Measurements from ENCODE around the gene NKX1-2.

DNA sequence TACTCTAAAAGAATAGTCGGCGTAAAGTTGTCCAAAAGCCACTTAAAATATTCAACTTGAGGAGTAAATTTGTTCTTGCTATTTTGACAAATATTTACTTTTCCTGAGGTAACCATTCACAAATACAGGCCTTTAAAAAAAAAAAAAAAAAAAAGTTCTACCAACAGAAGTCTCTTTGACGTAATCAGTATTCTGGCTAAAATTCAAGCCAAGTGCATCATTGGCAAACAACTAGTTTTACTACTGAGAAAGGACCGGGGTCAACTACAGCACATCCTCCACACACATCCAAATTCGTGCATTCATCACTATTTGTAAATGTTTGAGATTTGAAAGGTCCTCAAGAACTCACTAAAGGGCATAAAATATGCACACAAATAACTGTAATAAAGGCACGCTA, 33.1 kb downstream of the NKX1-2 start:
- TF ChIP-seq, protein P1, sequence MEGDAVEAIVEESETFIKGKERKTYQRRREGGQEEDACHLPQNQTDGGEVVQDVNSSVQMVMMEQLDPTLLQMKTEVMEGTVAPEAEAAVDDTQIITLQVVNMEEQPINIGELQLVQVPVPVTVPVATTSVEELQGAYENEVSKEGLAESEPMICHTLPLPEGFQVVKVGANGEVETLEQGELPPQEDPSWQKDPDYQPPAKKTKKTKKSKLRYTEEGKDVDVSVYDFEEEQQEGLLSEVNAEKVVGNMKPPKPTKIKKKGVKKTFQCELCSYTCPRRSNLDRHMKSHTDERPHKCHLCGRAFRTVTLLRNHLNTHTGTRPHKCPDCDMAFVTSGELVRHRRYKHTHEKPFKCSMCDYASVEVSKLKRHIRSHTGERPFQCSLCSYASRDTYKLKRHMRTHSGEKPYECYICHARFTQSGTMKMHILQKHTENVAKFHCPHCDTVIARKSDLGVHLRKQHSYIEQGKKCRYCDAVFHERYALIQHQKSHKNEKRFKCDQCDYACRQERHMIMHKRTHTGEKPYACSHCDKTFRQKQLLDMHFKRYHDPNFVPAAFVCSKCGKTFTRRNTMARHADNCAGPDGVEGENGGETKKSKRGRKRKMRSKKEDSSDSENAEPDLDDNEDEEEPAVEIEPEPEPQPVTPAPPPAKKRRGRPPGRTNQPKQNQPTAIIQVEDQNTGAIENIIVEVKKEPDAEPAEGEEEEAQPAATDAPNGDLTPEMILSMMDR (IDR thresholded peaks at IDR 0.05; ENCODE audit: low read length), result no peak
- TF ChIP-seq EZH2 (IDR thresholded peaks at IDR 0.05; ENCODE audit: borderline replicate concordance, low read length), result no peak

Data from OCI-LY1 (cell line).